Fibroblast of lung (primary cell): Measurements from ENCODE around the gene CSRNP3.

ENCODE experiments used
- EZH2 ChIP-seq: IDR thresholded peaks from 2 replicates; pipeline ENCODE4 v1.5.1; 2012; ENCODE audit warnings: low read length, control low read depth, mild to moderate bottlenecking; ENCODE audit errors: missing control alignments
- TF ChIP-seq, protein P1 (sequence below), 2 donors: IDR thresholded peaks in 1 of 2; conservative IDR thresholded peaks in 1 of 2; 1 replicate in 1 of 2; 2 replicates in 1 of 2; pipeline ENCODE4 v1.5.1; 2011 to 2012; ENCODE audit warnings: low read length in 2 of 2, control low read depth in 1 of 2, inconsistent platforms in 1 of 2, low read depth in 1 of 2, mild to moderate bottlenecking in 1 of 2

- TF ChIP-seq, protein P1, sequence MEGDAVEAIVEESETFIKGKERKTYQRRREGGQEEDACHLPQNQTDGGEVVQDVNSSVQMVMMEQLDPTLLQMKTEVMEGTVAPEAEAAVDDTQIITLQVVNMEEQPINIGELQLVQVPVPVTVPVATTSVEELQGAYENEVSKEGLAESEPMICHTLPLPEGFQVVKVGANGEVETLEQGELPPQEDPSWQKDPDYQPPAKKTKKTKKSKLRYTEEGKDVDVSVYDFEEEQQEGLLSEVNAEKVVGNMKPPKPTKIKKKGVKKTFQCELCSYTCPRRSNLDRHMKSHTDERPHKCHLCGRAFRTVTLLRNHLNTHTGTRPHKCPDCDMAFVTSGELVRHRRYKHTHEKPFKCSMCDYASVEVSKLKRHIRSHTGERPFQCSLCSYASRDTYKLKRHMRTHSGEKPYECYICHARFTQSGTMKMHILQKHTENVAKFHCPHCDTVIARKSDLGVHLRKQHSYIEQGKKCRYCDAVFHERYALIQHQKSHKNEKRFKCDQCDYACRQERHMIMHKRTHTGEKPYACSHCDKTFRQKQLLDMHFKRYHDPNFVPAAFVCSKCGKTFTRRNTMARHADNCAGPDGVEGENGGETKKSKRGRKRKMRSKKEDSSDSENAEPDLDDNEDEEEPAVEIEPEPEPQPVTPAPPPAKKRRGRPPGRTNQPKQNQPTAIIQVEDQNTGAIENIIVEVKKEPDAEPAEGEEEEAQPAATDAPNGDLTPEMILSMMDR (conservative IDR thresholded peaks at IDR 0.05 in 1 of 2, IDR thresholded peaks at IDR 0.05 in 1 of 2; ENCODE audit: low read depth in 1 of 2, low read length in 2 of 2): no peak
- no peak for TF ChIP-seq EZH2
Measured at GRCh38 chr2:165594935-165595255, 125.4 kb downstream of the CSRNP3 start.
